ENCODE measurements around the gene CASP3.
"Not testable (repeated sequence)": the region's sequence is repeated elsewhere in the genome, so short reads cannot be mapped to it uniquely, and the experiment has no call there.

Gene CASP3

GRCh38 chr4:184607429-184607828 is 41.8 kb downstream of the CASP3 start:
- H3K4me3 ChIP-seq (ENCODE audit: low read depth in 1 of 2, low read length in 2 of 2); H3K9ac ChIP-seq (ENCODE audit: low read length); H3K27me3 ChIP-seq (ENCODE audit: control insufficient read depth in 1 of 2, insufficient read depth in 2 of 2, low read length in 2 of 2); H3K4me1 ChIP-seq (ENCODE audit: insufficient read depth, low read length); H3K36me3 ChIP-seq (ENCODE audit: insufficient read depth, low read length); H3K9me3 ChIP-seq (ENCODE audit: low read length); H3K27ac ChIP-seq (ENCODE audit: low read depth, low read length): not testable (repeated sequence)

DNA sequence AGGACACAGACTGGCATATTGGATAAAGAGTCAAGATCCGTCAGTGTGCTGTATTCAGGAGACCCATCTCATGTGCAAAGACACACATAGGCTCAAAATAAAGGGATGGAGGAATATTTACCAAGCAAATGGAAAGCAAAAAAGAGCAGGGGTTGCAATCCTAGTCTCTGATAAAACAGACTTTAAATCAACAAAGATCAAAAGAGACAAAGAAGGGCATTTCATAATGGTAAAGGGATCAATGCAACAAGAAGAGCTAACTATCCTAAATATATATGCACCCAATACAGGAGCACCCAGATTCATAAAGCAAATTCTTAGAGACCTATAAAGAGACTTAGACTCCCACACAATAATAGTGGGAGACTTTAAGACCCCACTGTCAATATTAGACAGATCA is 46.4 kb downstream of the CASP3 start:
- H3K9me3 ChIP-seq (ENCODE audit: low read length); H3K36me3 ChIP-seq (ENCODE audit: insufficient read depth, low read length); H3K27me3 ChIP-seq (ENCODE audit: control insufficient read depth in 1 of 2, insufficient read depth in 2 of 2, low read length in 2 of 2); H3K9ac ChIP-seq (ENCODE audit: low read length); H3K4me3 ChIP-seq (ENCODE audit: low read depth in 1 of 2, low read length in 2 of 2); H3K4me1 ChIP-seq (ENCODE audit: insufficient read depth, low read length); H3K27ac ChIP-seq (ENCODE audit: low read depth, low read length): not testable (repeated sequence)

- not testable (repeated sequence) for H3K9me3 ChIP-seq (ENCODE audit: low read length); H3K27me3 ChIP-seq (ENCODE audit: control insufficient read depth in 1 of 2, insufficient read depth in 2 of 2, low read length in 2 of 2); H3K27ac ChIP-seq (ENCODE audit: low read depth, low read length); H3K4me1 ChIP-seq (ENCODE audit: insufficient read depth, low read length); H3K4me3 ChIP-seq (ENCODE audit: low read depth in 1 of 2, low read length in 2 of 2); H3K9ac ChIP-seq (ENCODE audit: low read length); H3K36me3 ChIP-seq (ENCODE audit: insufficient read depth, low read length)
Measured at GRCh38 chr4:184600982-184601381, 48.3 kb downstream of the CASP3 start.

GRCh38 chr4:184599492-184600135 is 49.6 kb downstream of the CASP3 start:
- H3K4me3 ChIP-seq (ENCODE audit: low read depth in 1 of 2, low read length in 2 of 2) = no peak overlapping the region
- no peak overlapping the region for H3K27ac ChIP-seq (ENCODE audit: low read depth, low read length)
- H3K27me3 ChIP-seq (ENCODE audit: control insufficient read depth in 1 of 2, insufficient read depth in 2 of 2, low read length in 2 of 2) = no peaks in the 10 kb centered on the region
- H3K9ac ChIP-seq (ENCODE audit: low read length) = no peak overlapping the region
- no peaks in the 10 kb centered on the region for H3K4me1 ChIP-seq (ENCODE audit: insufficient read depth, low read length)
- H3K9me3 ChIP-seq (ENCODE audit: low read length) = no peaks in the 10 kb centered on the region
- no peaks in the 10 kb centered on the region for H3K36me3 ChIP-seq (ENCODE audit: insufficient read depth, low read length)

- H3K9ac ChIP-seq (ENCODE audit: low read length) = no peak overlapping the region
- no peak overlapping the region for H3K27ac ChIP-seq (ENCODE audit: low read depth, low read length)
- H3K4me1 ChIP-seq (ENCODE audit: insufficient read depth, low read length) = no peaks in the 10 kb centered on the region
- no peaks in the 10 kb centered on the region for H3K9me3 ChIP-seq (ENCODE audit: low read length)
- H3K27me3 ChIP-seq (ENCODE audit: control insufficient read depth in 1 of 2, insufficient read depth in 2 of 2, low read length in 2 of 2) = no peaks in the 10 kb centered on the region
- no peaks in the 10 kb centered on the region for H3K36me3 ChIP-seq (ENCODE audit: insufficient read depth, low read length)
- H3K4me3 ChIP-seq (ENCODE audit: low read depth in 1 of 2, low read length in 2 of 2) = no peak overlapping the region
Measured at GRCh38 chr4:184598753-184599491, 50.3 kb downstream of the CASP3 start.

GRCh38 chr4:184596617-184597185 is 52.5 kb downstream of the CASP3 start:
- Histone ChIP-seq H3K9me3 (ENCODE audit: low read length) (no peaks in the 10 kb centered on the region), H3K27me3 (ENCODE audit: control insufficient read depth in 1 of 2, insufficient read depth in 2 of 2, low read length in 2 of 2) (no peaks in the 10 kb centered on the region), H3K4me3 (ENCODE audit: low read depth in 1 of 2, low read length in 2 of 2) (no peak overlapping the region), H3K4me1 (ENCODE audit: insufficient read depth, low read length) (no peaks in the 10 kb centered on the region), H3K36me3 (ENCODE audit: insufficient read depth, low read length) (no peaks in the 10 kb centered on the region), H3K9ac (ENCODE audit: low read length) (no peak overlapping the region), H3K27ac (ENCODE audit: low read depth, low read length) (no peak overlapping the region)

- Histone ChIP-seq H3K4me3 (ENCODE audit: low read depth in 1 of 2, low read length in 2 of 2) (no peak overlapping the region), H3K27me3 (ENCODE audit: control insufficient read depth in 1 of 2, insufficient read depth in 2 of 2, low read length in 2 of 2) (no peaks in the 10 kb centered on the region), H3K27ac (ENCODE audit: low read depth, low read length) (no peak overlapping the region), H3K36me3 (ENCODE audit: insufficient read depth, low read length) (no peaks in the 10 kb centered on the region), H3K9me3 (ENCODE audit: low read length) (no peaks in the 10 kb centered on the region), H3K4me1 (ENCODE audit: insufficient read depth, low read length) (no peaks in the 10 kb centered on the region), H3K9ac (ENCODE audit: low read length) (no peak overlapping the region)
Measured at GRCh38 chr4:184596044-184596616, 53.1 kb downstream of the CASP3 start.

- Histone ChIP-seq H3K9ac (ENCODE audit: low read length) (no peak overlapping the region), H3K4me3 (ENCODE audit: low read depth in 1 of 2, low read length in 2 of 2) (no peak overlapping the region), H3K36me3 (ENCODE audit: insufficient read depth, low read length) (no peaks in the 10 kb centered on the region), H3K4me1 (ENCODE audit: insufficient read depth, low read length) (no peaks in the 10 kb centered on the region), H3K9me3 (ENCODE audit: low read length) (no peaks in the 10 kb centered on the region), H3K27ac (ENCODE audit: low read depth, low read length) (no peak overlapping the region), H3K27me3 (ENCODE audit: control insufficient read depth in 1 of 2, insufficient read depth in 2 of 2, low read length in 2 of 2) (no peaks in the 10 kb centered on the region)
Measured at GRCh38 chr4:184595430-184595829, 53.8 kb downstream of the CASP3 start.

DNA sequence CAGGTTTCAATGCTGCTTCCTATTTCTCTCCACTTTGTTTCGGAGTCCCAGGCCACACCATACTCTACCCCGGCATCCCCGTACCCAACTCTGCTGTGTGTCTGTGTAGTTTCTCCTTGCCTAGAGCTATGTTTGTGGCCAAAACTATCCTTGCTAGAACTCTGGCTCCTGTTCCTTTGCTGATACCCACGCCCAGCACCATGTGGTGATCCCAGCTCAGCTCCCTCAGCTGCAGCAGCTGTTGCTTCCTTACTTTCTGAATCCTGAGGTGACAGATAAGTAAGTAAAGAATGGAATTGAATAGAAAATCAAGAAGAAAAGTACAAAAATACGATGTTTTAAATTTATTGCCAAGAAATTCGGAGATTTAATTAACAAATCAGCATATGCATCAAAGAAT is 55.8 kb downstream of the CASP3 start:
- H3K9ac ChIP-seq (ENCODE audit: low read length) = no peak overlapping the region
- no peaks in the 10 kb centered on the region for H3K36me3 ChIP-seq (ENCODE audit: insufficient read depth, low read length)
- no peak overlapping the region for H3K4me3 ChIP-seq (ENCODE audit: low read depth in 1 of 2, low read length in 2 of 2)
- no peak overlapping the region for H3K27ac ChIP-seq (ENCODE audit: low read depth, low read length)
- no peaks in the 10 kb centered on the region for H3K27me3 ChIP-seq (ENCODE audit: control insufficient read depth in 1 of 2, insufficient read depth in 2 of 2, low read length in 2 of 2)
- H3K9me3 ChIP-seq (ENCODE audit: low read length) = no peaks in the 10 kb centered on the region
- no peaks in the 10 kb centered on the region for H3K4me1 ChIP-seq (ENCODE audit: insufficient read depth, low read length)

DNA sequence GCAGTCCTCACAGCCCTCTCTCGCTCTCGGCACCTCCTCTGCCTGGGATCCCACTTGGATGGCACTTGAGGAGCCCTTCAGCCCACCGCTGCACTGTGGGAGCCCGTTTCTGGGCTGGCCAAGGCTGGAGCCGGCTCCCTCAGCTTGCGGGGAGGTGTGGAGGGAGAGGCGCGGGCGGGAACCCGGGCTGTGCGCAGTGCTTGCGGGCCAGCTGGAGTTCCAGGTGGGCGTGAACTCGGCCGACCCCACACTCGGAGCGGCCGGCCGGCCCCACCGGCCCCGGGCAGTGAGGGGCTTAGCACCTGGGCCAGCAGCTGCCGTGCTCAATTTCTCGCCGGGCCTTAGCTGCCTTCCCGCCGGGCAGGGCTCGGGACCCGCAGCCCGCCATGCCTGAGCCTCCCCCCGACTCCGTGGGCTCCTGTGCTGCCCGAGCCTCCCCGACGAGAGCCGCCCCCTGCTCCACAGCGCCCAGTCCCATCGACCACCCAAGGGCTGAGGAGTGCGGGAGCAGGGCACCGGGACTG is 57.4 kb downstream of the CASP3 start:
- H3K4me1 ChIP-seq (ENCODE audit: insufficient read depth, low read length); H3K27ac ChIP-seq (ENCODE audit: low read depth, low read length); H3K36me3 ChIP-seq (ENCODE audit: insufficient read depth, low read length); H3K4me3 ChIP-seq (ENCODE audit: low read depth in 1 of 2, low read length in 2 of 2); H3K27me3 ChIP-seq (ENCODE audit: control insufficient read depth in 1 of 2, insufficient read depth in 2 of 2, low read length in 2 of 2); H3K9me3 ChIP-seq (ENCODE audit: low read length); H3K9ac ChIP-seq (ENCODE audit: low read length): not testable (repeated sequence)

- Histone ChIP-seq H3K36me3 (ENCODE audit: insufficient read depth, low read length) (no peaks in the 10 kb centered on the region), H3K9me3 (ENCODE audit: low read length) (no peaks in the 10 kb centered on the region), H3K4me1 (ENCODE audit: insufficient read depth, low read length) (no peaks in the 10 kb centered on the region), H3K27me3 (ENCODE audit: control insufficient read depth in 1 of 2, insufficient read depth in 2 of 2, low read length in 2 of 2) (no peaks in the 10 kb centered on the region), H3K27ac (ENCODE audit: low read depth, low read length) (no peak overlapping the region), H3K4me3 (ENCODE audit: low read depth in 1 of 2, low read length in 2 of 2) (no peak overlapping the region), H3K9ac (ENCODE audit: low read length) (no peak overlapping the region)
Measured at GRCh38 chr4:184591070-184591677, 58.1 kb downstream of the CASP3 start.

Data from muscle layer of colon (tissue), 2 donors.